SK-N-SH (cell line): ENCODE measurements around the gene NAGK. TPM values are rescaled to one million over a fixed set of nuclear protein-coding genes. Genes with fewer than 3 reads are reported as not detected.

Source experiments
- CTCF ChIA-PET: fragments of 300-600, 350-600 bp; formaldehyde crosslinking; extraction: SDS; loops from one replicate; lab custom pipeline; 2021; lab: Yijun Ruan, JAX
- POLR2A ChIA-PET: fragments of 350-600 bp; sonication (Branson Sonifier 250); formaldehyde crosslinking; extraction: SDS; loops from one replicate; lab custom pipeline; 2020; ENCODE audit warnings: antibody characterized with exemption, inconsistent platforms; lab: Yijun Ruan, JAX
- DNase-seq: peaks from one replicate; pipeline ENCODE4 v3.0.0; 2012
- H2AFZ ChIP-seq: fragments of 200-600 bp; sonication (generic); 2 replicates; pipeline ENCODE4 v1.8.1; 2016; ENCODE audit warnings: antibody characterized with exemption, mild to moderate bottlenecking, low read depth
- H3F3A ChIP-seq: fragments of 200-600 bp; sonication (generic); replicated peaks from 2 replicates; pipeline ENCODE3; 2016; ENCODE audit warnings: antibody characterized with exemption, mild to moderate bottlenecking; ENCODE audit not compliant: insufficient read depth
- H3K27ac ChIP-seq, 2 experiments: fragments of 200-500 bp in 1 of 2; fragments of 200-600 bp in 1 of 2; sonication (Bioruptor generic) in 1 of 2; sonication (generic), shearing (Covaris generic) in 1 of 2; 2 replicates each; pipeline versions ENCODE4 v1.5.1 to v1.6.1; 2014 to 2016; ENCODE audit warnings: low read depth in 2 of 2, inconsistent platforms in 1 of 2, low read length in 1 of 2, mild to moderate bottlenecking in 1 of 2, mixed read lengths in 1 of 2
- H3K27me3 ChIP-seq: fragments of 200-600 bp; sonication (generic), shearing (Covaris generic); 2 replicates; pipeline ENCODE4 v1.6.1; 2016; ENCODE audit warnings: mixed run types; ENCODE audit not compliant: insufficient read depth
- H3K36me3 ChIP-seq, 2 experiments: fragments of 200-500 bp in 1 of 2; fragments of 200-600 bp in 1 of 2; sonication (Bioruptor generic) in 1 of 2; sonication (generic) in 1 of 2; replicated peaks in 1 of 2; 2 replicates each; pipeline versions ENCODE3 to v1.5.1; 2014 to 2016; ENCODE audit warnings: low read length in 1 of 2, mild to moderate bottlenecking in 1 of 2; ENCODE audit not compliant: insufficient read depth in 2 of 2, control insufficient read depth in 1 of 2
- H3K4me1 ChIP-seq, 2 experiments: fragments of 200-500 bp in 1 of 2; fragments of 200-600 bp in 1 of 2; sonication (Bioruptor generic) in 1 of 2; sonication (generic), shearing (Covaris generic) in 1 of 2; 2 replicates each; pipeline versions ENCODE4 v1.5.1 to v1.6.1; 2014 to 2016; ENCODE audit warnings: low read depth in 1 of 2, low read length in 1 of 2, mixed run types in 1 of 2; ENCODE audit not compliant: insufficient read depth in 2 of 2, control insufficient read depth in 1 of 2
- H3K4me2 ChIP-seq: fragments of 200-600 bp; sonication (generic), shearing (Covaris generic); 2 replicates; pipeline ENCODE4 v1.6.1; 2017; ENCODE audit warnings: mixed run types
- H3K4me3 ChIP-seq, 2 experiments: fragments of 200-500 bp in 1 of 2; fragments of 200-600 bp in 1 of 2; sonication (Bioruptor generic) in 1 of 2; sonication (generic), shearing (Covaris generic) in 1 of 2; 2 replicates each; pipeline versions ENCODE4 v1.5.1 to v1.8.1; 2014 to 2016; ENCODE audit warnings: low read depth in 2 of 2, inconsistent platforms in 1 of 2, low read length in 1 of 2, mild to moderate bottlenecking in 1 of 2, mixed read lengths in 1 of 2, moderate library complexity in 1 of 2
- H3K79me2 ChIP-seq: fragments of 200-600 bp; sonication (generic); 2 replicates; pipeline ENCODE4 v1.8.1; 2017; ENCODE audit warnings: mild to moderate bottlenecking; ENCODE audit not compliant: insufficient read depth
- H3K9ac ChIP-seq: fragments of 200-600 bp; sonication (generic); 2 replicates; pipeline ENCODE4 v1.6.1; 2017; ENCODE audit warnings: mixed run types
- H3K9me2 ChIP-seq: fragments of 200-600 bp; sonication (generic); 2 replicates; pipeline ENCODE4 v1.6.1; 2017; ENCODE audit warnings: mixed run types
- H3K9me3 ChIP-seq: fragments of 200-600 bp; sonication (generic); 2 replicates; pipeline ENCODE4 v1.6.1; 2017; ENCODE audit warnings: mixed run types, mild to moderate bottlenecking, moderate library complexity
- H4K20me1 ChIP-seq: fragments of 200-600 bp; sonication (generic); 2 replicates; pipeline ENCODE4 v1.6.1; 2017; ENCODE audit warnings: mild to moderate bottlenecking, mixed run types; ENCODE audit not compliant: insufficient read depth
- CHD2 ChIP-seq: fragments of 150-350 bp; IDR thresholded peaks from 2 replicates; pipeline ENCODE4 v1.6.1; 2018; ENCODE audit warnings: low read length; ENCODE audit not compliant: partially characterized antibody
- ELF1 ChIP-seq: IDR thresholded peaks from 2 replicates; pipeline ENCODE4 v1.4.0; 2012
- EZH2phosphoT487 ChIP-seq: fragments of 200-600 bp; sonication (generic); IDR thresholded peaks from 2 replicates; pipeline ENCODE4 v1.6.1; 2017; ENCODE audit warnings: low read depth, mixed run types, mild to moderate bottlenecking, antibody characterized with exemption, moderate library complexity, borderline replicate concordance
- FOSL2 ChIP-seq: IDR thresholded peaks from 2 replicates; pipeline ENCODE4 v1.4.0; 2012; ENCODE audit warnings: low read depth, mild to moderate bottlenecking, moderate library complexity, borderline replicate concordance
- FOXJ3 ChIP-seq: sonication (generic); formaldehyde crosslinking; IDR thresholded peaks from 2 replicates; pipeline ENCODE4 v1.5.1; 2020; ENCODE audit warnings: mild to moderate bottlenecking, missing genetic modification reagents
- GATA2 ChIP-seq: sonication (generic); formaldehyde crosslinking; IDR thresholded peaks from 2 replicates; pipeline ENCODE4 v1.5.0; 2020; ENCODE audit warnings: mild to moderate bottlenecking, missing genetic modification reagents
- PBX3 ChIP-seq: IDR thresholded peaks from 2 replicates; pipeline ENCODE4; 2012
- RCOR1 ChIP-seq: fragments of 150-350 bp; IDR thresholded peaks from 2 replicates; pipeline ENCODE4 v1.6.1; 2017; ENCODE audit warnings: antibody characterized with exemption, low read length
- REST ChIP-seq: IDR thresholded peaks from 2 replicates; pipeline ENCODE4 v1.6.1; 2012; ENCODE audit warnings: mild to moderate bottlenecking, low read depth, low read length, moderate library complexity
- SIN3A ChIP-seq: IDR thresholded peaks from 2 replicates; pipeline ENCODE4 v1.6.1; 2012; ENCODE audit warnings: low read depth, mild to moderate bottlenecking, low read length, moderate library complexity, borderline replicate concordance
- WGBS: methylation state at CpG from one replicate; pipeline ENCODE4 v1.1.6; 2017; ENCODE audit warnings: low lambda C conversion rate; 5-methylcytosine and 5-hydroxymethylcytosine counted together
- polyA plus RNA-seq, 3 experiments: library from polyadenylated mRNA; depleted of rRNA; stranded (reverse); fragments of >200 nt; gene quantifications; 2 replicates each; pipeline ENCODE4 v1.2.3, GENCODE V29; 2012

The NAGK gene
- polyA plus RNA-seq, 1 of the 3 experiments (the other 2 are of a cell fraction) = 83.6 TPM

- H3K27ac ChIP-seq = no peak overlapping the region
- H4K20me1 ChIP-seq = no peaks in the 10 kb centered on the region
- WGBS = 96% methylated on average over 8 of the region's 8 CpGs
- no peak overlapping the region for H3K4me3 ChIP-seq
- peaks cover 5 to 14% of the 10 kb centered on the region in 2 experiments; a peak in 3 of 4 replicates for H3K4me1 ChIP-seq
- no peaks in the 10 kb centered on the region for H3F3A ChIP-seq
- H3K9ac ChIP-seq = no peak overlapping the region
- H2AFZ ChIP-seq = no peak overlapping the region
- POLR2A ChIA-PET = no interaction called here
- H3K4me2 ChIP-seq = no peak overlapping the region
- peaks cover 29 to 56% of the 10 kb centered on the region in 2 experiments for H3K36me3 ChIP-seq
- no peak for TF ChIP-seq FOSL2
- CTCF ChIA-PET = interaction anchor here (1.0 kb wide), 1 partner anchor 27 kb away, joined by 3 read pairs; no protein-coding TSS in a partner anchor
- no peaks in the 10 kb centered on the region for H3K9me2 ChIP-seq
- H3K79me2 ChIP-seq = peaks cover 42% of the 10 kb centered on the region
- no peaks in the 10 kb centered on the region for H3K9me3 ChIP-seq
- DNase-seq = no peak
- no peaks in the 10 kb centered on the region for H3K27me3 ChIP-seq
These were observed 5.0 kb downstream of the NAGK start for GRCh38 chr2:71073475-71073874.

GRCh38 chr2:71074893-71075395, 6.5 kb downstream of the NAGK start:
- peaks cover under 1 to 5% of the 10 kb centered on the region in 2 experiments; a peak in 2 of 4 replicates for H3K4me1 ChIP-seq
- no peaks in the 10 kb centered on the region for H3F3A ChIP-seq
- 100% methylated on average over 2 of the region's 2 CpGs for WGBS
- no peaks in the 10 kb centered on the region for H3K9me3 ChIP-seq
- TF ChIP-seq RCOR1 = no peak
- no peak for TF ChIP-seq FOSL2
- TF ChIP-seq PBX3 = no peak
- TF ChIP-seq GATA2 = no peak
- TF ChIP-seq SIN3A = no peak
- TF ChIP-seq EZH2phosphoT487 = no peak
- no peak for TF ChIP-seq CHD2
- no peak for TF ChIP-seq FOXJ3 (CRISPR knock-in tag)
- no peak for TF ChIP-seq REST
- TF ChIP-seq ELF1 = no peak
- TF ChIP-seq, all 33 proteins: peak for 0
- Histone ChIP-seq H3K79me2 (peaks cover 28% of the 10 kb centered on the region), H3K9me2 (no peaks in the 10 kb centered on the region), H3K36me3 (peaks cover 35 to 63% of the 10 kb centered on the region in 2 experiments), H3K4me2 (no peak overlapping the region), H3K9ac (no peak overlapping the region), H4K20me1 (no peaks in the 10 kb centered on the region), H3K4me3 (no peak overlapping the region), H3K27me3 (no peaks in the 10 kb centered on the region), H3K27ac (no peak overlapping the region), H2AFZ (no peak overlapping the region)
- POLR2A ChIA-PET = no interaction called here
- CTCF ChIA-PET = no interaction called here
- no peak for DNase-seq
